ENCODE measurements around the gene HSD17B2. TPM values are rescaled to one million over a fixed set of nuclear protein-coding genes. Genes with fewer than 3 reads are reported as not detected.

The HSD17B2 gene
- total RNA-seq, 1 experiment from 2014 or later, result not detected

GRCh38 chr16:82042846-82043245 is 7.8 kb downstream of the HSD17B2 start:
- no peak for DNase-seq (ENCODE audit: low read depth, low spot score)
- in situ Hi-C loops (cut with HindIII; ENCODE audit: low pct_unique_long_range_greater_than_20kb, low sequenced_read_pairs), result no loop called here

GRCh38 chr16:82043680-82044584 is 8.9 kb downstream of the HSD17B2 start:
- no peak for DNase-seq (ENCODE audit: low read depth, low spot score)
- in situ Hi-C loops (cut with HindIII; ENCODE audit: low pct_unique_long_range_greater_than_20kb, low sequenced_read_pairs), result no loop called here

GRCh38 chr16:82044585-82044911 is 9.5 kb downstream of the HSD17B2 start:
- in situ Hi-C loops (cut with HindIII; ENCODE audit: low pct_unique_long_range_greater_than_20kb, low sequenced_read_pairs), result no loop called here
- no peak for DNase-seq (ENCODE audit: low read depth, low spot score)

GRCh38 chr16:82045465-82045864 is 10.4 kb downstream of the HSD17B2 start:
- no peak for DNase-seq (ENCODE audit: low read depth, low spot score)
- in situ Hi-C loops (cut with HindIII; ENCODE audit: low pct_unique_long_range_greater_than_20kb, low sequenced_read_pairs), result no loop called here

- in situ Hi-C loops (cut with HindIII; ENCODE audit: low pct_unique_long_range_greater_than_20kb, low sequenced_read_pairs), result no loop called here
- DNase-seq (ENCODE audit: low read depth, low spot score), result no peak
These were observed 11.5 kb downstream of the HSD17B2 start for GRCh38 chr16:82046541-82046940.

- in situ Hi-C loops (cut with HindIII; ENCODE audit: low pct_unique_long_range_greater_than_20kb, low sequenced_read_pairs), result no loop called here
- no peak for DNase-seq (ENCODE audit: low read depth, low spot score)
These were observed 11.9 kb downstream of the HSD17B2 start for GRCh38 chr16:82046941-82047340.

GRCh38 chr16:82047374-82047773 is 12.3 kb downstream of the HSD17B2 start:
- in situ Hi-C loops (cut with HindIII; ENCODE audit: low pct_unique_long_range_greater_than_20kb, low sequenced_read_pairs), result no loop called here

GRCh38 chr16:82047787-82048186 is 12.7 kb downstream of the HSD17B2 start:
- no peak for DNase-seq (ENCODE audit: low read depth, low spot score)
- in situ Hi-C loops (cut with HindIII; ENCODE audit: low pct_unique_long_range_greater_than_20kb, low sequenced_read_pairs), result no loop called here

More at GRCh38 chr16:82047374-82047773, 12.3 kb downstream of the HSD17B2 start:
- no peak for DNase-seq (ENCODE audit: low read depth, low spot score)

GRCh38 chr16:82049484-82049883 is 14.4 kb downstream of the HSD17B2 start:
- no peak for DNase-seq (ENCODE audit: low read depth, low spot score)
- in situ Hi-C loops (cut with HindIII; ENCODE audit: low pct_unique_long_range_greater_than_20kb, low sequenced_read_pairs), result no loop called here

GRCh38 chr16:82050506-82050905 is 15.5 kb downstream of the HSD17B2 start:
- in situ Hi-C loops (cut with HindIII; ENCODE audit: low pct_unique_long_range_greater_than_20kb, low sequenced_read_pairs), result no loop called here
- no peak for DNase-seq (ENCODE audit: low read depth, low spot score)

GRCh38 chr16:82050909-82051357 is 15.9 kb downstream of the HSD17B2 start:
- DNase-seq (ENCODE audit: low read depth, low spot score), result no peak
- in situ Hi-C loops (cut with HindIII; ENCODE audit: low pct_unique_long_range_greater_than_20kb, low sequenced_read_pairs), result no loop called here

GRCh38 chr16:82051656-82052055 is 16.6 kb downstream of the HSD17B2 start:
- no peak for DNase-seq (ENCODE audit: low read depth, low spot score)
- in situ Hi-C loops (cut with HindIII; ENCODE audit: low pct_unique_long_range_greater_than_20kb, low sequenced_read_pairs), result no loop called here

GRCh38 chr16:82055117-82055516 is 20.1 kb downstream of the HSD17B2 start:
- in situ Hi-C loops (cut with HindIII; ENCODE audit: low pct_unique_long_range_greater_than_20kb, low sequenced_read_pairs), result no loop called here

GRCh38 chr16:82055728-82056549 is 20.9 kb downstream of the HSD17B2 start:
- in situ Hi-C loops (cut with HindIII; ENCODE audit: low pct_unique_long_range_greater_than_20kb, low sequenced_read_pairs), result no loop called here
- DNase-seq (ENCODE audit: low read depth, low spot score), result no peak

More at GRCh38 chr16:82055117-82055516, 20.1 kb downstream of the HSD17B2 start:
- no peak for DNase-seq (ENCODE audit: low read depth, low spot score)

- no peak for DNase-seq (ENCODE audit: low read depth, low spot score)
- in situ Hi-C loops (cut with HindIII; ENCODE audit: low pct_unique_long_range_greater_than_20kb, low sequenced_read_pairs), result no loop called here
These were observed 21.5 kb downstream of the HSD17B2 start for GRCh38 chr16:82056550-82056896.

- DNase-seq (ENCODE audit: low read depth, low spot score), result no peak
- in situ Hi-C loops (cut with HindIII; ENCODE audit: low pct_unique_long_range_greater_than_20kb, low sequenced_read_pairs), result no loop called here
These were observed 24.3 kb downstream of the HSD17B2 start for GRCh38 chr16:82059161-82059982.

- no peak for DNase-seq (ENCODE audit: low read depth, low spot score)
- in situ Hi-C loops (cut with HindIII; ENCODE audit: low pct_unique_long_range_greater_than_20kb, low sequenced_read_pairs), result no loop called here
These were observed 24.9 kb downstream of the HSD17B2 start for GRCh38 chr16:82059983-82060421.

Data from SK-MEL-5 (cell line).